Stimulated activated CD8-positive, alpha-beta memory T cell treated with anti-CD3 and anti-CD28 coated beads, Interleukin-2, amount 100 ng/mL, for 1 hour (primary cell): ENCODE data around the gene FRMD4B.

Source experiments
- DNase-seq, 2 donors: peaks; one replicate each; pipeline ENCODE4 v3.0.0-alpha.2; 2020; ENCODE audit warnings: low read depth in 2 of 2

The FRMD4B gene

GRCh38 chr3:69385723-69386555 is at the start of gene FRMD4B:
FRMD4B (minus strand) TSS chr3:69386088; CDS start chr3:69385989, 99 bp downstream.
- no peak for DNase-seq

GRCh38 chr3:69433969-69434325 is 48.1 kb upstream of the FRMD4B start:
- no peak for DNase-seq

GRCh38 chr3:69433121-69433968 is 47.5 kb upstream of the FRMD4B start:
- DNase-seq, result no peak

GRCh38 chr3:69428657-69429255 is 42.9 kb upstream of the FRMD4B start:
- DNase-seq, result no peak

GRCh38 chr3:69426967-69427304 is 41.0 kb upstream of the FRMD4B start:
- no peak for DNase-seq

GRCh38 chr3:69426291-69426966 is 40.5 kb upstream of the FRMD4B start:
- no peak for DNase-seq

GRCh38 chr3:69425249-69425648 is 39.4 kb upstream of the FRMD4B start:
- no peak for DNase-seq

GRCh38 chr3:69423463-69424155 is 37.7 kb upstream of the FRMD4B start:
- DNase-seq, result no peak

GRCh38 chr3:69422751-69423150 is 36.9 kb upstream of the FRMD4B start:
- DNase-seq, result no peak

GRCh38 chr3:69420781-69421520 is 35.1 kb upstream of the FRMD4B start:
- no peak for DNase-seq

- DNase-seq, result no peak
Measured at GRCh38 chr3:69419276-69419675, 33.4 kb upstream of the FRMD4B start.

- no peak for DNase-seq
Measured at GRCh38 chr3:69417541-69418078, 31.7 kb upstream of the FRMD4B start.

- no peak for DNase-seq
Measured at GRCh38 chr3:69413551-69414207, 27.8 kb upstream of the FRMD4B start.

GRCh38 chr3:69411346-69411745 is 25.5 kb upstream of the FRMD4B start:
- no peak for DNase-seq

- DNase-seq, result peak; percentile 18 to 27
Measured at GRCh38 chr3:69410301-69410700, 24.4 kb upstream of the FRMD4B start.

- DNase-seq, result no peak
Measured at GRCh38 chr3:69409831-69410230, 23.9 kb upstream of the FRMD4B start.

- DNase-seq, result no peak
Measured at GRCh38 chr3:69409011-69409410, 23.1 kb upstream of the FRMD4B start.

GRCh38 chr3:69408542-69408941 is 22.7 kb upstream of the FRMD4B start:
- no peak for DNase-seq

GRCh38 chr3:69407908-69408307 is 22.0 kb upstream of the FRMD4B start:
- DNase-seq, result no peak

- DNase-seq, result no peak
Measured at GRCh38 chr3:69406163-69406562, 20.3 kb upstream of the FRMD4B start.
